Mammary epithelial cell (primary cell): ENCODE results near the gene GNG3.

Experiments
- EZH2 ChIP-seq: IDR thresholded peaks from 2 replicates; pipeline ENCODE4 v1.6.1; 2012; ENCODE audit warnings: low read length, inconsistent platforms, borderline replicate concordance
- TF ChIP-seq, protein P1 (sequence below), 2 donors: IDR thresholded peaks in 1 of 2; conservative IDR thresholded peaks in 1 of 2; 2 replicates each; pipeline ENCODE4 v1.5.1; 2011 to 2012; ENCODE audit warnings: inconsistent platforms in 2 of 2, low read length in 2 of 2, mild to moderate bottlenecking in 2 of 2, control low read depth in 1 of 2, low read depth in 1 of 2; ENCODE audit not compliant: insufficient read depth in 1 of 2; ENCODE audit errors: extremely low read depth in 1 of 2

DNA sequence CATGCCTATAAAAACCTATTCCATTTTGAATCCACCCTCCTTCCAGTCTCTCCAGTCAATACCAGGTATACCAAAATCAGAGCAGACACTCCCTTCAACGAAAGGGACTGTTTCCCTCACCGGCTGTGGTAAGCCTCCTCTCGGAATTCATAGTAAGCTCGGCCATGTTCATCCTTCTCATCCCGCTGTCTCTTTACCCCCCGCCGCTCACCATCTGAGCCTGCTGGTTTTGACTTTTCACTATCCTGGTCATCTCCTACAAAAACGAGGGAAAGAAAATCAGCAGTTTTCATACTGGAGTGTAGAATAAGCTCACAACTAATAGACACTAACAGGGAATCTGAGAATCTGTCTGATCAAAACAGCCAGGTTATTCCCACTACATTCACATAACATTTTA, 16.7 kb downstream of the GNG3 start:
- TF ChIP-seq, protein P1, sequence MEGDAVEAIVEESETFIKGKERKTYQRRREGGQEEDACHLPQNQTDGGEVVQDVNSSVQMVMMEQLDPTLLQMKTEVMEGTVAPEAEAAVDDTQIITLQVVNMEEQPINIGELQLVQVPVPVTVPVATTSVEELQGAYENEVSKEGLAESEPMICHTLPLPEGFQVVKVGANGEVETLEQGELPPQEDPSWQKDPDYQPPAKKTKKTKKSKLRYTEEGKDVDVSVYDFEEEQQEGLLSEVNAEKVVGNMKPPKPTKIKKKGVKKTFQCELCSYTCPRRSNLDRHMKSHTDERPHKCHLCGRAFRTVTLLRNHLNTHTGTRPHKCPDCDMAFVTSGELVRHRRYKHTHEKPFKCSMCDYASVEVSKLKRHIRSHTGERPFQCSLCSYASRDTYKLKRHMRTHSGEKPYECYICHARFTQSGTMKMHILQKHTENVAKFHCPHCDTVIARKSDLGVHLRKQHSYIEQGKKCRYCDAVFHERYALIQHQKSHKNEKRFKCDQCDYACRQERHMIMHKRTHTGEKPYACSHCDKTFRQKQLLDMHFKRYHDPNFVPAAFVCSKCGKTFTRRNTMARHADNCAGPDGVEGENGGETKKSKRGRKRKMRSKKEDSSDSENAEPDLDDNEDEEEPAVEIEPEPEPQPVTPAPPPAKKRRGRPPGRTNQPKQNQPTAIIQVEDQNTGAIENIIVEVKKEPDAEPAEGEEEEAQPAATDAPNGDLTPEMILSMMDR (conservative IDR thresholded peaks at IDR 0.05 in 1 of 2, IDR thresholded peaks at IDR 0.05 in 1 of 2; ENCODE audit: extremely low read depth in 1 of 2, insufficient read depth in 1 of 2, low read depth in 1 of 2, low read length in 2 of 2): no peak
- no peak for TF ChIP-seq EZH2
